Liver (tissue), 9 donors: Measurements from ENCODE around the gene KRTAP4-16. TPM values are rescaled to one million over a fixed set of nuclear protein-coding genes. Genes with fewer than 3 reads are reported as not detected.

ENCODE experiments used
- DNase-seq: peaks from one replicate; pipeline ENCODE4 v3.0.0-alpha.2; 2017; ENCODE audit warnings: low spot score
- H3K27ac ChIP-seq, 2 donors: one replicate each; pipeline ENCODE4 v1.7.0; 2013; ENCODE audit warnings: inconsistent platforms in 2 of 2, low read length in 2 of 2, control low read depth in 1 of 2, low read depth in 1 of 2, mild to moderate bottlenecking in 1 of 2
- H3K27me3 ChIP-seq, 4 donors: one replicate each; pipeline versions ENCODE4 v1.6.1 to v1.7.0; 2013; ENCODE audit warnings: low read length in 3 of 4, inconsistent platforms in 1 of 4, mild to moderate bottlenecking in 1 of 4, moderate library complexity in 1 of 4; ENCODE audit not compliant: control insufficient read depth in 4 of 4, insufficient read depth in 4 of 4
- H3K36me3 ChIP-seq, 4 donors: one replicate each; pipeline versions ENCODE4 v1.6.1 to v1.7.0; 2013; ENCODE audit warnings: low read length in 3 of 4, mild to moderate bottlenecking in 3 of 4, low read depth in 1 of 4, moderate library complexity in 1 of 4; ENCODE audit not compliant: control insufficient read depth in 4 of 4, insufficient read depth in 3 of 4
- H3K4me1 ChIP-seq, 4 donors: one replicate each; pipeline versions ENCODE4 v1.6.1 to v1.7.0; 2013; ENCODE audit warnings: low read length in 3 of 4, mild to moderate bottlenecking in 3 of 4, moderate library complexity in 1 of 4; ENCODE audit not compliant: control insufficient read depth in 4 of 4, insufficient read depth in 4 of 4
- H3K4me3 ChIP-seq, 3 donors: one replicate each; pipeline versions ENCODE4 v1.6.1 to v1.7.0; 2013; ENCODE audit warnings: low read length in 3 of 3, control low read depth in 1 of 3, low read depth in 1 of 3, mild to moderate bottlenecking in 1 of 3
- H3K9ac ChIP-seq, 2 donors: one replicate each; pipeline ENCODE4 v1.7.0; 2013; ENCODE audit warnings: low read length in 2 of 2, mild to moderate bottlenecking in 2 of 2, moderate library complexity in 2 of 2, control low read depth in 1 of 2, low read depth in 1 of 2
- H3K9me3 ChIP-seq, 4 donors: one replicate each; pipeline versions ENCODE4 v1.6.1 to v1.7.0; 2013; ENCODE audit warnings: low read length in 3 of 4; ENCODE audit not compliant: control insufficient read depth in 4 of 4
- EGR1 ChIP-seq, 2 donors: IDR thresholded peaks; 2 replicates each; pipeline ENCODE4 v1.6.1; 2016 to 2018; ENCODE audit warnings: antibody characterized with exemption in 2 of 2, low read depth in 2 of 2
- FOXA1 ChIP-seq: IDR thresholded peaks from 2 replicates; pipeline ENCODE4 v1.6.1; 2016; ENCODE audit warnings: antibody characterized with exemption
- FOXA2 ChIP-seq: IDR thresholded peaks from 2 replicates; pipeline ENCODE4 v1.6.1; 2016; ENCODE audit warnings: antibody characterized with exemption
- GABPA ChIP-seq, 2 donors: IDR thresholded peaks in 1 of 2; conservative IDR thresholded peaks in 1 of 2; 2 replicates each; pipeline ENCODE4 v1.6.1; 2016; ENCODE audit warnings: antibody characterized with exemption in 2 of 2, mild to moderate bottlenecking in 1 of 2, moderate library complexity in 1 of 2
- HNF4A ChIP-seq, 2 donors: conservative IDR thresholded peaks; 2 replicates each; pipeline ENCODE4 v1.6.1; 2016; ENCODE audit warnings: antibody characterized with exemption in 2 of 2, mild to moderate bottlenecking in 2 of 2
- HNF4G ChIP-seq: IDR thresholded peaks from 2 replicates; pipeline ENCODE4 v1.6.1; 2016; ENCODE audit warnings: antibody characterized with exemption
- JUND ChIP-seq, 2 donors: IDR thresholded peaks; 2 replicates each; pipeline ENCODE4 v1.6.1; 2016; ENCODE audit warnings: antibody characterized with exemption in 2 of 2
- NR2F2 ChIP-seq: IDR thresholded peaks from 2 replicates; pipeline ENCODE4 v1.6.1; 2016; ENCODE audit warnings: antibody characterized with exemption
- RAD21 ChIP-seq, 2 donors: IDR thresholded peaks; 2 replicates each; pipeline ENCODE4 v1.6.1; 2016; ENCODE audit warnings: antibody characterized with exemption in 2 of 2, mild to moderate bottlenecking in 2 of 2
- RXRA ChIP-seq, 2 donors: IDR thresholded peaks; 2 replicates each; pipeline ENCODE4 v1.6.1; 2017 to 2018; ENCODE audit warnings: antibody characterized with exemption in 2 of 2, mild to moderate bottlenecking in 1 of 2
- SP1 ChIP-seq: IDR thresholded peaks from 2 replicates; pipeline ENCODE4 v1.6.1; 2018; ENCODE audit warnings: antibody characterized with exemption, mild to moderate bottlenecking
- TAF1 ChIP-seq: conservative IDR thresholded peaks from 2 replicates; pipeline ENCODE4 v1.6.1; 2016; ENCODE audit warnings: antibody characterized with exemption, mild to moderate bottlenecking
- YY1 ChIP-seq: IDR thresholded peaks from 2 replicates; pipeline ENCODE4 v1.6.1; 2016; ENCODE audit warnings: antibody characterized with exemption, mild to moderate bottlenecking
- WGBS: extraction: QIAGEN DNeasy Blood & Tissue Kit; methylation state at CpG from one replicate; pipeline ENCODE4 v1.1.7; 2013; 5-methylcytosine and 5-hydroxymethylcytosine counted together
- polyA plus RNA-seq, 2 donors: library from polyadenylated mRNA; stranded (reverse) in 1 of 2; unstranded in 1 of 2; fragments of 200-250 nt in 1 of 2; fragments of >200 nt in 1 of 2; fragmentation: Nextera tagmentation in 1 of 2; extraction: Ambion mirVana in 1 of 2; gene quantifications; one replicate each; pipeline versions ENCODE4 v1.2.1 to v1.2.3, GENCODE V29; 2013 to 2015
- total RNA-seq, 2 donors: library from RNA; depleted of rRNA; stranded (reverse); fragments of >200 nt; gene quantifications; one replicate each; pipeline ENCODE4 v1.2.3, GENCODE V29; 2014
- TF ChIP-seq, protein P1 (sequence below): IDR thresholded peaks from 2 replicates; pipeline ENCODE4 v1.6.1; 2016; ENCODE audit warnings: antibody characterized with exemption, mild to moderate bottlenecking
- TF ChIP-seq, protein P2 (sequence below): IDR thresholded peaks from 2 replicates; pipeline ENCODE4 v1.6.1; 2016; ENCODE audit warnings: antibody characterized with exemption
- TF ChIP-seq, protein P3 (sequence below): fragments of 150-350 bp; IDR thresholded peaks from 2 replicates; pipeline ENCODE4 v1.5.1; 2017; ENCODE audit warnings: improper control_type of control experiment, low read depth, low read length; ENCODE audit not compliant: missing input control
- TF ChIP-seq, protein P4 (sequence below): IDR thresholded peaks from 2 replicates; pipeline ENCODE4 v1.6.1; 2016; ENCODE audit warnings: antibody characterized with exemption
- TF ChIP-seq, protein P5 (sequence below): IDR thresholded peaks from 2 replicates; pipeline ENCODE4 v1.6.1; 2016; ENCODE audit warnings: antibody characterized with exemption
- donor health status: healthy.
- donor health status: healthy.
- donor health status: healthy.
- donor health status: healthy.
- donor health status: healthy.

KRTAP4-16 gene
- total and polyA plus RNA-seq, 4 donors, result not detected

DNA sequence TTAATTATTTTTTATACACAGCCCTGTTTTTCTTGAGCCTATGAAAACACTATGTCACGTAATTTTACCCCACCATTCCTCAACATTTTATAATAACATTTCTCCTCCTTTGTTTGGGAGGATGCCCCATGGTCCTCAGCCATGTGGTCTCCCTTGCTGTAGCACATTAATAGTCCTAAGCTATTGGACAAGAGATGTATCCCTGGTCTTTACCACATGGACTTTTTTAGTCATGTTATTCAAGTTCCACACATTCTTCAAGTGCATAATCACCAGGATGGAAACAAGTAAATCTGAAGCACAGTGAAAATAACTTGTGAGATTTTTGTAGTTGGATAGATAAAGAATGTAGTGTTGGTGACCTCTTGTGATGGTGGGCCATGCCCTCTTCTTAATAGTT lies 40.0 kb downstream of the KRTAP4-16 start:
- peaks cover 0 to 9% (median 0%) of the 10 kb centered on the region in 4 donors for H3K27me3 ChIP-seq
- no peaks in the 10 kb centered on the region for H3K9me3 ChIP-seq
- no peaks in the 10 kb centered on the region for H3K36me3 ChIP-seq
- no peak overlapping the region for H3K27ac ChIP-seq
- no peak overlapping the region for H3K4me3 ChIP-seq
- WGBS, result 72% methylated on average over 1 of the region's 1 CpG
- no peak overlapping the region for H3K9ac ChIP-seq
- no peaks in the 10 kb centered on the region for H3K4me1 ChIP-seq
- TF ChIP-seq, protein P1, sequence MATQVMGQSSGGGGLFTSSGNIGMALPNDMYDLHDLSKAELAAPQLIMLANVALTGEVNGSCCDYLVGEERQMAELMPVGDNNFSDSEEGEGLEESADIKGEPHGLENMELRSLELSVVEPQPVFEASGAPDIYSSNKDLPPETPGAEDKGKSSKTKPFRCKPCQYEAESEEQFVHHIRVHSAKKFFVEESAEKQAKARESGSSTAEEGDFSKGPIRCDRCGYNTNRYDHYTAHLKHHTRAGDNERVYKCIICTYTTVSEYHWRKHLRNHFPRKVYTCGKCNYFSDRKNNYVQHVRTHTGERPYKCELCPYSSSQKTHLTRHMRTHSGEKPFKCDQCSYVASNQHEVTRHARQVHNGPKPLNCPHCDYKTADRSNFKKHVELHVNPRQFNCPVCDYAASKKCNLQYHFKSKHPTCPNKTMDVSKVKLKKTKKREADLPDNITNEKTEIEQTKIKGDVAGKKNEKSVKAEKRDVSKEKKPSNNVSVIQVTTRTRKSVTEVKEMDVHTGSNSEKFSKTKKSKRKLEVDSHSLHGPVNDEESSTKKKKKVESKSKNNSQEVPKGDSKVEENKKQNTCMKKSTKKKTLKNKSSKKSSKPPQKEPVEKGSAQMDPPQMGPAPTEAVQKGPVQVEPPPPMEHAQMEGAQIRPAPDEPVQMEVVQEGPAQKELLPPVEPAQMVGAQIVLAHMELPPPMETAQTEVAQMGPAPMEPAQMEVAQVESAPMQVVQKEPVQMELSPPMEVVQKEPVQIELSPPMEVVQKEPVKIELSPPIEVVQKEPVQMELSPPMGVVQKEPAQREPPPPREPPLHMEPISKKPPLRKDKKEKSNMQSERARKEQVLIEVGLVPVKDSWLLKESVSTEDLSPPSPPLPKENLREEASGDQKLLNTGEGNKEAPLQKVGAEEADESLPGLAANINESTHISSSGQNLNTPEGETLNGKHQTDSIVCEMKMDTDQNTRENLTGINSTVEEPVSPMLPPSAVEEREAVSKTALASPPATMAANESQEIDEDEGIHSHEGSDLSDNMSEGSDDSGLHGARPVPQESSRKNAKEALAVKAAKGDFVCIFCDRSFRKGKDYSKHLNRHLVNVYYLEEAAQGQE, result no peak
- TF ChIP-seq, protein P2, sequence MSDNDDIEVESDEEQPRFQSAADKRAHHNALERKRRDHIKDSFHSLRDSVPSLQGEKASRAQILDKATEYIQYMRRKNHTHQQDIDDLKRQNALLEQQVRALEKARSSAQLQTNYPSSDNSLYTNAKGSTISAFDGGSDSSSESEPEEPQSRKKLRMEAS, result no peak
- TF ChIP-seq YY1, result no peak
- no peak for TF ChIP-seq GABPA (IDR thresholded peaks at IDR 0.05 in 1 of 2, conservative IDR thresholded peaks at IDR 0.05 in 1 of 2)
- TF ChIP-seq JUND (IDR thresholded peaks at IDR 0.05), result no peak
- no peak for TF ChIP-seq RAD21 (IDR thresholded peaks at IDR 0.05)
- no peak for TF ChIP-seq FOXA2
- no peak for TF ChIP-seq NR2F2
- no peak for TF ChIP-seq HNF4A (conservative IDR thresholded peaks at IDR 0.05)
- TF ChIP-seq TAF1, result no peak
- TF ChIP-seq RXRA (IDR thresholded peaks at IDR 0.05), result no peak
- TF ChIP-seq, protein P3, sequence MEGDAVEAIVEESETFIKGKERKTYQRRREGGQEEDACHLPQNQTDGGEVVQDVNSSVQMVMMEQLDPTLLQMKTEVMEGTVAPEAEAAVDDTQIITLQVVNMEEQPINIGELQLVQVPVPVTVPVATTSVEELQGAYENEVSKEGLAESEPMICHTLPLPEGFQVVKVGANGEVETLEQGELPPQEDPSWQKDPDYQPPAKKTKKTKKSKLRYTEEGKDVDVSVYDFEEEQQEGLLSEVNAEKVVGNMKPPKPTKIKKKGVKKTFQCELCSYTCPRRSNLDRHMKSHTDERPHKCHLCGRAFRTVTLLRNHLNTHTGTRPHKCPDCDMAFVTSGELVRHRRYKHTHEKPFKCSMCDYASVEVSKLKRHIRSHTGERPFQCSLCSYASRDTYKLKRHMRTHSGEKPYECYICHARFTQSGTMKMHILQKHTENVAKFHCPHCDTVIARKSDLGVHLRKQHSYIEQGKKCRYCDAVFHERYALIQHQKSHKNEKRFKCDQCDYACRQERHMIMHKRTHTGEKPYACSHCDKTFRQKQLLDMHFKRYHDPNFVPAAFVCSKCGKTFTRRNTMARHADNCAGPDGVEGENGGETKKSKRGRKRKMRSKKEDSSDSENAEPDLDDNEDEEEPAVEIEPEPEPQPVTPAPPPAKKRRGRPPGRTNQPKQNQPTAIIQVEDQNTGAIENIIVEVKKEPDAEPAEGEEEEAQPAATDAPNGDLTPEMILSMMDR, result no peak
- TF ChIP-seq SP1, result no peak
- TF ChIP-seq HNF4G, result no peak
- TF ChIP-seq FOXA1, result no peak
- TF ChIP-seq, protein P4, sequence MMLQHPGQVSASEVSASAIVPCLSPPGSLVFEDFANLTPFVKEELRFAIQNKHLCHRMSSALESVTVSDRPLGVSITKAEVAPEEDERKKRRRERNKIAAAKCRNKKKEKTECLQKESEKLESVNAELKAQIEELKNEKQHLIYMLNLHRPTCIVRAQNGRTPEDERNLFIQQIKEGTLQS, result no peak
- TF ChIP-seq EGR1 (IDR thresholded peaks at IDR 0.05; ENCODE audit: low read depth in 2 of 2), result no peak
- TF ChIP-seq, protein P5, sequence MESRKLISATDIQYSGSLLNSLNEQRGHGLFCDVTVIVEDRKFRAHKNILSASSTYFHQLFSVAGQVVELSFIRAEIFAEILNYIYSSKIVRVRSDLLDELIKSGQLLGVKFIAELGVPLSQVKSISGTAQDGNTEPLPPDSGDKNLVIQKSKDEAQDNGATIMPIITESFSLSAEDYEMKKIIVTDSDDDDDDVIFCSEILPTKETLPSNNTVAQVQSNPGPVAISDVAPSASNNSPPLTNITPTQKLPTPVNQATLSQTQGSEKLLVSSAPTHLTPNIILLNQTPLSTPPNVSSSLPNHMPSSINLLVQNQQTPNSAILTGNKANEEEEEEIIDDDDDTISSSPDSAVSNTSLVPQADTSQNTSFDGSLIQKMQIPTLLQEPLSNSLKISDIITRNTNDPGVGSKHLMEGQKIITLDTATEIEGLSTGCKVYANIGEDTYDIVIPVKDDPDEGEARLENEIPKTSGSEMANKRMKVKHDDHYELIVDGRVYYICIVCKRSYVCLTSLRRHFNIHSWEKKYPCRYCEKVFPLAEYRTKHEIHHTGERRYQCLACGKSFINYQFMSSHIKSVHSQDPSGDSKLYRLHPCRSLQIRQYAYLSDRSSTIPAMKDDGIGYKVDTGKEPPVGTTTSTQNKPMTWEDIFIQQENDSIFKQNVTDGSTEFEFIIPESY, result no peak
- no peak for DNase-seq
